Measurements from ENCODE around the gene PDE3A. TPM values are rescaled to one million over a fixed set of nuclear protein-coding genes. Genes with fewer than 3 reads are reported as not detected.

PDE3A gene
- total RNA-seq, 1 donor from 2014 or later: 171 TPM

DNA sequence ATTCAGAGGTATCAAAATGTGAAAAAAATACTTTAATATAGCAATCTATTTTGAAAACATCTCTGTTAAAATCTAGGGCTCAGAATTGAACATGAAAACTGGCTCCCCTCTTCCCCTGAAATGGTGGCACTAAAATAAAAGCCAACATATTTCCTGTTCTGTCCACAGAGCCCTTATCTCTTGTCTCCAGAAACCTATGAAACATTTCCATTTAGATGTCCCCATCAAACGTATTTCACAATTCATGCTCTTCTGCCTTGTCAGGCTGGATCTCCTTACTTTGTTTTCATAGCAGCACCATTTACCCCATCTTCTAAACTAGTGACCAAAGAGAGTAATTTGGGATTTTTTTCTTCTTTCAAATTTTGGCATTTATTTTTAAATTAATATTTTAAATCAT lies 42.4 kb downstream of the PDE3A start:
- no peak for DNase-seq
- no peak for ATAC-seq
- intact Hi-C loops (cut with micrococcal nuclease): no loop called here

DNA sequence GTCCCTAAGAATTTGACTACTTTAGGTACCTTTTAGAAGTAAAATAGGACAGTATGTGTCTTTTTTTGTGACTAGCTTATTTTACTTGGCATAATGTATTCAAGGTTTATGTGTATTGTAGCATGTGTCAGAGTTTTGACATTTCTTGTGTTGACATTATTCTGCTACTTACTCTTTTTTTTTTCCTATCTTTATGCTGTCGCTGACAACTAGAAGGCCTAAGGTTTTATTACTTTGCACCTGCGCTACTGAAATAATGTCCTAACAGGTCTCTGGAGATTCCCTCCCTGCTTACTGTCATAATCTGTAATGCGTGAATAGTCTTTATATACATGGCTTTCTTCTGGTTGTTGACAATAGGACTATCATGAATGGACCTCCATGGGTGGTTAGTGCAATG lies 43.0 kb downstream of the PDE3A start:
- DNase-seq: no peak
- intact Hi-C loops (cut with micrococcal nuclease): no loop called here
- ATAC-seq: no peak

DNA sequence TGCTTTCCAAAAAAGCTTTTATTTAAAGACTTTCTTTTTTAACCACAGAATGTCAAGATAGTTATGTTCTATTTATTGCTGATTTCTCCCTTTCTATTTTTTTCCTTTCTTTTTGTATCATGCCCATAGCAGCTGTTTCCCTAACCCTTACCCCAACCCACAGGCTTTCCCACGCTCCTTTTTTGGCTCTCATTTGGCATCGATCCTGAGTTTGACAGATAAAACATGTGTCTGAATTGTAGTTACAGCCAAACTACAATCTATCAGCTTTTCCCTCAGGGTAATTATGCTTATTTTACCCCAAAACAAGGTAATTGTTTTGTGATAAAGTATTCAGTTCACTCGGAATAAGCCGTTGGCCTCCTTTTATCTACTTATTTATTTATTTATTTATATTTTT lies 46.7 kb downstream of the PDE3A start:
- ATAC-seq: peak; percentile 72
- intact Hi-C loops (cut with micrococcal nuclease): no loop called here
- no peak for DNase-seq

DNA sequence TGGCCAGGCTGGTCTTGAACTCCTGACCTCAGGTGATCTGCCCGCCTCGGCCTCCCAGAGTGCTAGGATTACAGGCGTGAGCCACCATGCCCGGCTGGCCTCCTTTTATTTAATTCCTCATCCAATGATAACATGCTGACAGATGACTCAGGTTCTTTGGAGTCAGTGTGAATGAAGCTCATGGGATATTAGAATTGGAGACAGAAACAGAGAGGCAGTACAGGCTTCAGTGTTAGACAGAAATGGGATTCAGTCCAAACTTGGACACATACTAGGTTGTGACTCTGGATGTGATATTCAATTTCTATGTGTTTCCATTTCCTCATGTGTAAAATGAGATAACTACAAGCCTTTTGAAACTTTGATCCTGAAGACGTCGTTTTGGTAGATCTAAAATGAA lies 47.3 kb downstream of the PDE3A start:
- DNase-seq (no peak), ATAC-seq (peak; percentile 59)
- intact Hi-C loops (cut with micrococcal nuclease): no loop called here

DNA sequence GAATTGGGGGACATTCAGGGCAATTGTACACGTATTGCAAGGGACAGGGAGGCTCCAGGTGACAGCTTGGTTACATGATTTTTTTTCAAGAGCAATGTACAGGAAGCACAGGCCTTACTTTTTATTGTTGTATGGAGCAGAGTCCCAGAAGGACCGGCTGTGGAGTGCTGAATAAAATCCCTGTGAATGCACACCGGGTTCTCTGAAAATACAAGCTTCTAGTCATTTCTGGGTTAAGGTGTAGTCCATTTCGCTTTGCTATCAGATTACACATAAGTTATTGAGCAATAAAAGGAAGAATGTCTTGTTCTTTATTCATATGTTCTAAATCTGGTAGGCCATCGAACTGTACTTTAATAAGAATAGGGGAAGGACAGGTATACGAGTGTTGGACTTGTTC lies 52.2 kb downstream of the PDE3A start:
- peak; percentile 17 for ATAC-seq
- DNase-seq: no peak
- intact Hi-C loops (cut with micrococcal nuclease): no loop called here

DNA sequence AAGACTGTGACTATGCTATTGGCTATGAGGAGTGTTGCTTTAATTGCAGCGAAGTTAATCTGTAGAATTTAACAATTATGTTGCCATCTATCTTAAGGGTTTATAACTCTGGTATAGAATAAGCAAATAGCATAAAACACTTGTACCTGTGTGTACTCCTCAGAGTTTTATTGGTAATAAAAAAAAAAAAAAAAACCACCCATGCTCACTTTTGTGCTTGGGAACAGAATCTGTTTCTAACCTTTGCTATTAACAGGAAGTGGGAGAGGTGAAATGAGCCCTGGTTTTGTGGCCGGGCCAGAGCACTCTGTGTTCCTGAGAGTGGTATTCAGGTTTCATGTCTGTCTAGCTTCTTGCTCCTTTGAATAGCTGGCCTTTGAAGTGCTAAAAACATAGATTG lies 53.1 kb downstream of the PDE3A start:
- intact Hi-C loops (cut with micrococcal nuclease): no loop called here
- DNase-seq (peak; percentile 42), ATAC-seq (peak; percentile 58)

DNA sequence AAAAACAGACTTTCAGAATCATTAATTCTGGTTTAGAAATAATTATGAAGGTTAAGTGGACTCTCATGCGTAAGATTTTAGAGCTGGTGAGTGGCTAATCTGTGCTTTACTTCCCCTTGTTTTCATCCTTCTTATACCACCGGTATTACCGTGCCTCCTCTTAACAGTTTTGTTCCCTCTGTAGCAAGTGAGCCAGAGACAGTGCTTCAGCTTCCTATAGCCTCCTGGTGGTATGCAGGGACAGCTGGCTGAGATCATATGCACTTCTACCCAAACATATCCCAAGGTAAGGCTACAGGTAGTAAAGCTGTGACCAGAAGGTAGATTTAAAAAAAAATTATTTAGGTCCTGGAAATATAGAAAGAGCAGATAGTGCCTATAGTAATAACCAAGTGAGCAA lies 55.2 kb downstream of the PDE3A start:
- intact Hi-C loops (cut with micrococcal nuclease): no loop called here
- no peak for DNase-seq
- ATAC-seq: no peak

DNA sequence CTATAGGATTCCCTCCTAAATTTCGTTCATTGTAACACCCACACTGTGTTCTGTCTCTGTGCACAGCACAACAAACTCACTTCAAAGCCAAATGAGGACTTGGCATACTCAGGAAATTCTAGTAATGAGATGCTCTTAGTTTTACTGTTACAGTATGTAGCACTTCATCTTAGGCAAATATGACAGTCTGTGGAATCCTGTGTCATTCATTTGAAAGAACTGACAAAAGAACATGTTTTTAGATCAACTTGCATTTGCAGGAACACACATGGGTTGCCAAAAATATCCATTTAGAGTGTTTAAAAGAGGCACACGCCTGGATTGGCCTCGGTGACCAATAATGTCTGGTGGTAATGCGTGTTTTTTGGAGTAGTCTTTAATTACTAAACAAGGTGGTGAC lies 56.5 kb downstream of the PDE3A start:
- DNase-seq (no peak), ATAC-seq (no peak)
- intact Hi-C loops (cut with micrococcal nuclease): no loop called here

DNA sequence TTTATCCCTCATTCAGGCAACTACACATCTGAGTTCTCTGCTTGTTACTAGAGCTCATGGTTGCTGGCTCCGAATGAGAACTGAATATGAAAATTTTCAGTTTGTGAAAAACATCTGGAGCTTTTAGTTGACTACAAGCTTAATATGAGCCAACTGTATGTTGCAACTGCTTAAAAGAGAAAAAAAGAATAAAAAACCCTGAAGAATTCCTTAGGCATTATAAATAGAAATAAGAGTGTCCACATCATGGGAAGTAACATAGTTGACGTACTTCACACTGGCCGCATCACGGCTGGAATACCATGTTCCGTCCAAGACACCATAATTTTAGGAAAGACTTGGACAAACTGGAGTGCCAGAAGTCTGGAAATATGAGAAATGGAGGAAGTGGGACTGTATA lies 57.9 kb downstream of the PDE3A start:
- DNase-seq: peak; percentile 66
- peak; percentile 84 for ATAC-seq
- intact Hi-C loops (cut with micrococcal nuclease): no loop called here

DNA sequence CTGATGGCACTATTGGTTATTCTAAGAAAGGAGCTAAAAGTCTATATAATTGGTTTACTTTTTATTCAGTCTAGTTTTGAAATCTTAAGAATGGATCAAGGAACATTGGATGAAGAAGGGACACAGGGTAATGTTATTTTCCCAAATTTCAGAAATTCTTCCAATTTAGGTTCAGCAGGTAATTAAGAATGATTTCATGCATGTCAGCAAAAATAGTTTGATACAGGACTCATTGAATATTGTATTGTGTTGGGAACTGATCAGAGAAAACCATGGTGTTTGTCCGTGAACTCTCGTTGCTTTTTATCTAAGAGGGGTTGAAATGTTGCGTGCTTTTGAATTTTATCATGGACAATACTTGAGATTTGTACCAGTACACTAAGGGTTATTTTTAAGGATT lies 58.6 kb downstream of the PDE3A start:
- ATAC-seq (no peak), DNase-seq (no peak)
- intact Hi-C loops (cut with micrococcal nuclease): no loop called here

DNA sequence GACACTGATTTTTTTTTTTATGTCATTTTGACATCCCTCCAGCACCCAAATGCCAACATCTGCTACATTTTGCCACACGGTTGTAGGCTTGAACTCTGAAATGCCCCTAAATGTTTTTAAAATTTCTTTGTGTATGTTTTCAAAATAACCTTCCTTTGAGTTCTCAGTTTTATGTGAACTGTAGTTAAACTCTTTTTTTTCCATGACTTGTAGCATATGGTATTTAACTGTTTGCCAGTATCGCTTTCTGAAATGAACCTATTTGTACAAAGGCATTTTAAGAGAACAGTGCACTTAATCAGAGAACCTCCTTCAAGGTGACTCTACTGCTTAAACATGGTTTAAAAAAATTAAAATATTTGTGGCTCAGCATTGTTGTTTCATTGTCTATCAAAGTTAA lies 61.5 kb downstream of the PDE3A start:
- no peak for DNase-seq
- ATAC-seq: no peak
- intact Hi-C loops (cut with micrococcal nuclease): no loop called here

DNA sequence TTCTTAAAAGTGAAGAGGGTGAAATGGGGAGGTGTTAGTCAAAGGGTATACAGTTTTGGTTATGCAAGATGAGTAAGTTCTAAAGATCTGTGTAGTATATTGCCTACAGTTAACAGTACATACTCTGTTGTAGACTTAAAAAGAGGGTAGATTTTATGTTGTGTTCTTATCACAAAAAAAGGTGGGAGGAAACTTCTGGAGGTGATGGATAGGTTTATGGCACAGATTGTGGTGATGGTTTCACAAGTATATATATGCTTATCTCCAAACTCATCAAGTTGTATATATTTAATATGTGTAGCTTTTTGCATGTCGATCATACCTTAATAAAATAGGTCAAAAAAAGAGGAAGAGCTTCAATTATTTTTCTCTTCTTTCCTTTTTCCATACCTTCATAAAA lies 64.0 kb downstream of the PDE3A start:
- DNase-seq (no peak), ATAC-seq (no peak)
- intact Hi-C loops (cut with micrococcal nuclease): no loop called here

DNA sequence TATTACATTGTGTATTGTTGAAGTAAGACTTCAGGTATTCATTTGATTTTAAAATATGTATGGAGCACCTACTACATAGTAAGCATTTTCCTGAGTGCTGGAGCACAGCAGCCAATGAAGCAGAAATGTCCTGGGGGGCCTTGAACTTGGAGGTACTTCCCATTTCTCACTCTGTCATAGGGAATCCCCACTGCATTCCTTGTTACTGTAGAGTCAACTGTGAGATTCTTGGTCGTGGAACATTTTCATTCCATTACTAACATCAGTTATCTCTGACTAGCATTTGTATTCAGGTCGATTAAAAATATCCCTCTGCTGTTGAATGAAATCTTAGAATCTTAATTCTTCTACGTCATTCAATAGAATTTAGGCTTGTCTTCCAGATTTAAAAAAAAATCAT lies 66.7 kb downstream of the PDE3A start:
- peak; percentile 26 for ATAC-seq

DNA sequence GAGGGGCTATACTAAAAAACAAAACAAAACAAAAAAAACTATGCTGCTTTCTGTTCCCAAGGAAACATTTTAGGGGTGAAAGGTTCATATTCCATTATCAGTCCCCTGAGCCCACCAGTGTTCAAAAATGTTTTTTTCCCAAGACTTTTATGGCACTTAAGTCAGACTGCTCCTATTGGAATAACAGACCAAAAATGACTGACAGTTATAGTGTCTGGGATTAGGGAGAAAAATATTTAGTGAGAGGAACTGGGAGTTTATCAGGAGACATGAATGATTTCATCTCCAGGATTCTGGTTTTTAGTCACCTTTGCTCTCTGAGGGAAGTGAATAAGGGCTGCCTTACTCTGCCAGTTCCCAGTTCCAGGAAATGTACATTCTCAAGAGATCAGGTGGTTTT lies 68.0 kb downstream of the PDE3A start:
- ATAC-seq (peak; percentile 24), DNase-seq (no peak)
- intact Hi-C loops (cut with micrococcal nuclease): no loop called here

More for the DNA sequence above, 66.7 kb downstream of the PDE3A start:
- intact Hi-C loops (cut with micrococcal nuclease): no loop called here
- DNase-seq: no peak

DNA sequence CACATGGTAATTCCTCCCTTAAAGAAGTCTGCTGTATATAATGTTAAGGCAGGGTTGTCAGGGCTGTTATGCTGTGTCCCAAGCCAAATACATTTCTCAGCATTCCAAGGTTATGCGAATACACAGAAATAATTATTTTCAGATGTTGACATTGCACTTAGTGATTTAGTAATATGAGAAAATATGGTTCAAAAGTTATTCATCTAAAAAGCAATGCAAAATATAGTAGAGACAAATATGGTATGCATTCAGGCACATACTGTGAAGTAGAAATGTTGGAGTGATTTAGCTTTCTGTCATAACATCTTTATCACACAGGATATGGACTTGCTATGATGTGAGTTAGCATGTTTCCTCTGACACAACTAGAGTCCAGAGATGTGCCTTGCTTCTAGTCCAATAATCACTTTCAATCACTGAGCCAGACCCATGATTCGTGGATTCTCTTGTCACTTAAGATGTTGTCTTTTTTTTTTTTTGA lies 70.0 kb downstream of the PDE3A start:
- ATAC-seq (no peak), DNase-seq (no peak)
- intact Hi-C loops (cut with micrococcal nuclease): no loop called here

DNA sequence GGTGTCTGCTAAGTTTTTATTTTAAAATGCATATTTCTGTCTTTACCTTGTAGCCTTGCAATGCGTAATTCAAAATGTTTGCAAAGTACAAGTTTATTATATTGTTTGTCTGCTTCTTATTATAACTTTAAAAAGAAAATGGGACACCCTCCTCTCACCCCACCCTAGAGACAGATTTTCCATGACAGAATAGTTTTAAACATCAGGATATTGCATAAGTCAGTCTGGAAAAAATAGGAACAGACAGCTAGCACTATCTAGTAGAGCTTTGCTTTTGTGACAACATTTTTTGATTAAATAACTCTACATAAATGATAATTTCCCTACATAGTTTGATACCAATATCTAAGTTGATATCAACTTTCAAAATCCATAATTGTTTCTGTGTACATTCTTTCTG lies 71.3 kb downstream of the PDE3A start:
- peak; percentile 52 for ATAC-seq
- intact Hi-C loops (cut with micrococcal nuclease): no loop called here
- no peak for DNase-seq

DNA sequence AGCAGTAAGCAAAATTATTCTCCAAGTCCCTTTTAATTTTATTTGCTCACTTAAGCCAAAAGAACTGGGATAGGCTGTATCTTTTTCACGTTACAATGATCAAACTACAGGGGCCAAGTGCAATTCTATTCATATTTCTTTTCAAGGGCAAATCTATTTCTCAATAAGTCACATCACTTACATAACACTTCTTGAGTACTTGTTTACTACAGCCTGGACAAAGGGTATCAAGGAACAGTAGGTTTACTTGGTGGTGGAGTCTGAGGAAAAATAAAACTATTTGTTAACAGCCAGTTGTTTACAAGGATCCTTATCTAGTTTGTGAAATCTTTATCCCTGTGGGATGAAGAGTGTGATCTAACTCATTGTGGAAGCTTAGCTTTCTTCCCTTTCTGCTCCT lies 72.1 kb downstream of the PDE3A start:
- ATAC-seq (peak; percentile 16), DNase-seq (no peak)
- intact Hi-C loops (cut with micrococcal nuclease): no loop called here

DNA sequence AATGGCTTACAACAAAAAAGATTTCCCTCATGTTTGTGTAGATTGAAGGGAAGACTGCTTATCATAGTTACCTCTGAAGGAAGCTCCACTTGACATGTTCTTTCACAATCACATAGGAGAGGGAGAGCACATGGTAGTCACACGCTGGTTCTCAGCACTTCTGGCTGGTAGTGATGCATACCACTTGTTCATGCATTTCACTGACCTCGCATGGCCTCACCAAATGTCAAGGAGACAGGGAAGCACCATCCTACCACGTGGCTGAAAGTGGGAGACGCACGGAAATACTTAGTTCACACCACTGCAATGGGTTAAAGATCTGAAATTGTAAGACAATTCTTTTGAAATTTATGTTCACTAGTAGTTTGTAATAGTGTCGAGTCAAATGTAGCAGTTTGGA lies 74.0 kb downstream of the PDE3A start:
- intact Hi-C loops (cut with micrococcal nuclease): no loop called here

DNA sequence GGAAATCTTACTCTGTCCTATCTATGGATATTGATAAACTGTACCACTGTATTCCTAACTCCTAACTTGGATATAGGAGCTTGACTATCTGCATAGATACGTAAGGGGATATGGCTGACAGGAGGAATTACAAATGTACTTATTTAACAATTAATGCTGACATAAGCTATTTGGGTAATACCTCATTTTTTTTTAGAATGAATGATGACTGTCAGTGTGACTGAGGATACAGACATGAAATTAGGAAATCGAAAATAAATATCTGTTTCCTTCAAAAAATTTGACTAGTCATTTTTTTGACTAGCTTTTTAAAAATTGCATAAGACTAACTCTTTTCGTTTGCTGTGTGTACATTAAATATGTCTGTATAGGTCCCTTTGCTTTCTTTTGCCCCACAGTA lies 74.9 kb downstream of the PDE3A start:
- no peak for DNase-seq
- no peak for ATAC-seq
- intact Hi-C loops (cut with micrococcal nuclease): no loop called here

More for the DNA sequence above, 74.0 kb downstream of the PDE3A start:
- DNase-seq: peak; percentile 53
- peak; percentile 70 for ATAC-seq

DNA sequence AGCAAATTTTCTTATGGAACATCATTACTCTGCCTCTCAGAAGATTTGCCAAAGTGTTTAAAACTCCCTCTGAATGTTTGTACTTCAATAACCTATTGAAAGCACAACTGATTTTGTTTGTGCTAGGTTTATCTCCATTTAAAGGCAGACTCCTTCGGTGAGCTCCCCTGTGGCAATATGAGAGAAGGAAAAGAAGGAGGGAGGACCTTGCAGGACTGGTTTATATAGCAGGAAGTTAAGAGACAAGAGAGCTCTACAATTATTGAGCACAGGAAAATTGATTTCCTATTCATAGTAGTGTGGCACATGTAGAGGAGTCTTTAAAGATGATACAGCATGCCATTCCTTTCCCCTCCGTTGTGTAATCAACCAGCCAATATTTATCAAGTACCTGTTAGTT lies 75.5 kb downstream of the PDE3A start:
- ATAC-seq (no peak), DNase-seq (no peak)
- intact Hi-C loops (cut with micrococcal nuclease): no loop called here

DNA sequence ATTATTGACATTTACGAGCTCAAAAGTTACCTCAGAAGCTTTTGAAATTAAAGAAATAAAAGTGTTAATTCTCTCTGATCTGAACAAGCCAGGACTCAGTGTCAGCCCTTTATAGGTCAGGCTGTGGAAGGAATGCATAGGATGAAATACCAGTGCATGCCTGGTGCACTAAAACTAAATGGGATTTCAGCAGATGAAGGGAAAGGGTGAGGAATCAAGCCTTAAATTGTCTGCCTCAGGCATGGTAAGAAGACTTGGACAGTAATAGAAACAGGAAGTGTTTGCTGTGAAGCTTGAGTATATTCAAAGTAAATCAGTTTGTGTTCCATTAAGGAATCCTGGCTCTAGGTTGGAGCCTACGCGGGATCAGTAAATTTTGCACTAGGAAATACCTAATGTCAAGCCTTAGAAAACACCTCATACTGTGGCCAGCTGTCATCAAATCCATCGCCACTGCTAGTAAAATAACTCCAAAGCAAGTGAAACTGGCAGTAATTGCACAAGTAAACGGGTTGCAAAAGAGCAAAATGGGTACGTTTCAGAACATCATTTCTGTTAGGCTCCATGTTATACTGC lies 76.3 kb downstream of the PDE3A start:
- DNase-seq (no peak), ATAC-seq (no peak)
- intact Hi-C loops (cut with micrococcal nuclease): no loop called here

DNA sequence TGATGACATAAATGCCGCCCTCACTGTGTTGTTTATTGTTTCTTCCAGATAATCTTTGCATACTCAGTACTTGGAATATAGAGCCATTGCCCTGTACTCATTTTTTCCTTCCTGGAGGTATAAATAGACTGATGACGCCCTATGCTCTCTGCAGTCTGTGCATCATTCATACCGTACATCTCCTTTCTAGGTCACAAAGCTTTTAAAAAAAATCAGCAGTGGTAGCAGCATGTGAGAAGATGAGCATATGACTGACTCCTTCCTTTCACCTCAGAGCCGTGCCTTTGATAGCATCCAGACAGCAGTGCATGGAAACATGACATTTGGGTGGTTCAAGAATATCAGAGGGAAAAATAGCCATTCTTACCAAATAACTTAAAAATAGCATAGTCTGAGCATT lies 77.3 kb downstream of the PDE3A start:
- ATAC-seq (peak; percentile 79), DNase-seq (no peak)
- intact Hi-C loops (cut with micrococcal nuclease): no loop called here

Measured in left ventricle myocardium superior (tissue), 1 donor.